ENCODE results near the gene TSR1.

The TSR1 gene

GRCh38 chr17:2277429-2278170 lies 58.7 kb downstream of the TSR1 start:
- no peak for DNase-seq

- DNase-seq = no peak
Measured at GRCh38 chr17:2275722-2276121, 60.5 kb downstream of the TSR1 start.

- no peak for DNase-seq
Measured at GRCh38 chr17:2274414-2274813, 61.8 kb downstream of the TSR1 start.

Measured in activated CD4-positive, alpha-beta T cell treated with anti-CD3 and anti-CD28 coated beads, Interleukin-2, amount 50 U/mL, for 4 hours (primary cell).